K562 (cell line): ENCODE results near the gene HEY2. TPM values are rescaled to one million over a fixed set of nuclear protein-coding genes. Genes with fewer than 3 reads are reported as not detected.

ENCODE experiments used
- ELF1 ChIP-seq: fragments of 200-800 bp; sonication (Bioruptor generic); IDR thresholded peaks from 2 replicates; pipeline ENCODE4 v1.6.1; 2016; ENCODE audit warnings: missing genetic modification characterization, missing compliant biosample characterization
- ETV1 ChIP-seq: fragments of 450-650 bp; conservative IDR thresholded peaks from 2 replicates; pipeline ENCODE4 v1.6.1; 2016; ENCODE audit warnings: missing genetic modification characterization, control low read depth, low read depth, missing compliant biosample characterization
- FOXP1 ChIP-seq: sonication (generic); formaldehyde crosslinking; IDR thresholded peaks from 2 replicates; pipeline ENCODE4 v1.8.0; 2022; ENCODE audit warnings: mild to moderate bottlenecking, missing genetic modification reagents
- GATAD2A ChIP-seq: fragments of 450-650 bp; IDR thresholded peaks from 2 replicates; pipeline ENCODE4 v1.6.1; 2017
- HDAC3 ChIP-seq: fragments of 450-650 bp; IDR thresholded peaks from 2 replicates; pipeline ENCODE4 v1.6.1; 2018; ENCODE audit warnings: borderline replicate concordance, mild to moderate bottlenecking, moderate library complexity; ENCODE audit not compliant: partially characterized antibody
- HNRNPUL1 ChIP-seq: fragments of 200-400 bp; formaldehyde crosslinking; IDR thresholded peaks from 2 replicates; pipeline ENCODE4 v1.6.1; 2017; ENCODE audit warnings: low read length
- KAT2B ChIP-seq: IDR thresholded peaks from one replicate; pipeline ENCODE4 v1.6.1; 2012; ENCODE audit warnings: low read depth, mild to moderate bottlenecking, control low read depth, inconsistent platforms, low read length, moderate library complexity
- MBD2 ChIP-seq: sonication (generic); IDR thresholded peaks from 2 replicates; pipeline ENCODE4 v1.6.1; 2016; ENCODE audit warnings: low read depth, borderline replicate concordance
- NFE2L1 ChIP-seq: fragments of 450-650 bp; IDR thresholded peaks from 2 replicates; pipeline ENCODE4 v1.6.1; 2016; ENCODE audit warnings: missing genetic modification characterization, low read depth, mild to moderate bottlenecking, missing compliant biosample characterization, moderate library complexity, borderline replicate concordance
- NRF1 ChIP-seq, 2 experiments: fragments of 450-650 bp; IDR thresholded peaks in 1 of 2; conservative IDR thresholded peaks in 1 of 2; 2 replicates each; pipeline ENCODE4 v1.6.1; 2014; ENCODE audit warnings: mild to moderate bottlenecking in 2 of 2
- PHF20 ChIP-seq: fragments of 450-650 bp; IDR thresholded peaks from 2 replicates; pipeline ENCODE4 v1.6.1; 2018; ENCODE audit not compliant: partially characterized antibody
- POLR2A ChIP-seq: fragments of 450-650 bp; conservative IDR thresholded peaks from 2 replicates; pipeline ENCODE4 v1.6.1; 2016
- SIRT6 ChIP-seq: IDR thresholded peaks from one replicate; pipeline ENCODE4 v1.6.1; 2012; ENCODE audit warnings: low read depth, mild to moderate bottlenecking, control low read depth, inconsistent platforms, low read length, moderate library complexity
- SIX5 ChIP-seq, 2 experiments: IDR thresholded peaks; 2 replicates each; pipeline ENCODE4 v1.6.1; 2011; ENCODE audit warnings: low read length in 2 of 2, borderline replicate concordance in 1 of 2, low read depth in 1 of 2, mild to moderate bottlenecking in 1 of 2, moderate library complexity in 1 of 2; ENCODE audit not compliant: insufficient read depth in 1 of 2
- SREBF2 ChIP-seq: sonication (generic); formaldehyde crosslinking; IDR thresholded peaks from 2 replicates; pipeline ENCODE4 v1.4.0; 2020; ENCODE audit warnings: mild to moderate bottlenecking, missing genetic modification reagents
- TCF7L2 ChIP-seq: fragments of 150-350 bp; IDR thresholded peaks from 2 replicates; pipeline ENCODE4 v1.6.1; 2016; ENCODE audit warnings: low read depth, mild to moderate bottlenecking, low read length, moderate library complexity
- ZBTB1 ChIP-seq: sonication (generic); formaldehyde crosslinking; IDR thresholded peaks from 2 replicates; pipeline ENCODE4 v1.8.1; 2023; ENCODE audit warnings: missing genetic modification reagents, low read depth, mild to moderate bottlenecking, borderline replicate concordance
- ZC3H4 ChIP-seq: sonication (generic); formaldehyde crosslinking; IDR thresholded peaks from 2 replicates; pipeline ENCODE4 v1.9.0; 2021; ENCODE audit warnings: missing genetic modification reagents, borderline replicate concordance
- ZNF23 ChIP-seq: fragments of 250-450 bp; sonication (Bioruptor Pico); IDR thresholded peaks from 2 replicates; pipeline ENCODE4 v1.4.0; 2020; ENCODE audit warnings: mild to moderate bottlenecking
- ZNF668 ChIP-seq: fragments of 250-450 bp; sonication (Bioruptor Pico); IDR thresholded peaks from 2 replicates; pipeline ENCODE4 v1.8.0; 2022; ENCODE audit warnings: mild to moderate bottlenecking, inconsistent platforms
- ZNF707 ChIP-seq: fragments of 250-450 bp; sonication (Bioruptor Pico); conservative IDR thresholded peaks from 2 replicates; pipeline ENCODE4 v1.8.0; 2022; ENCODE audit warnings: inconsistent platforms, mild to moderate bottlenecking, moderate library complexity
- ZSCAN29 ChIP-seq: fragments of 450-650 bp; IDR thresholded peaks from 2 replicates; pipeline ENCODE4 v1.6.1; 2017
- ZSCAN32 ChIP-seq: fragments of 450-650 bp; formaldehyde crosslinking; IDR thresholded peaks from 2 replicates; pipeline ENCODE4 v1.4.0; 2020; ENCODE audit warnings: mild to moderate bottlenecking, moderate library complexity
- polyA plus RNA-seq, 8 experiments: library from polyadenylated mRNA; depleted of rRNA in 4 of 8; stranded (reverse) in 5 of 8; unstranded in 3 of 8; fragments of >200 nt; fragmentation: Nextera tagmentation in 2 of 8; fragmentation: Illumina TruSeq in 1 of 8; extraction: Ambion mirVana in 2 of 8; extraction: Trizol in 1 of 8; gene quantifications; 2 replicates each; pipeline versions ENCODE4 v1.2.1 to v1.2.3, GENCODE V29; 2011 to 2014; ENCODE audit warnings: inconsistent platforms in 1 of 8, missing spikeins in 1 of 8
- total RNA-seq, 7 experiments: library from RNA; depleted of rRNA in 6 of 7; stranded (reverse); fragments of >200 nt in 6 of 7; fragmentation: Illumina TruSeq in 2 of 7; extraction: Trizol in 2 of 7; gene quantifications; 2 replicates each; pipeline versions ENCODE4 v1.2.1 to v1.2.3, GENCODE V29; 2011 to 2021; ENCODE audit warnings: low replicate concordance in 1 of 7
- TF ChIP-seq, protein P1 (sequence below), 2 experiments: fragments of 450-650 bp; IDR thresholded peaks; 2 replicates each; pipeline ENCODE4 v1.6.1; 2016; ENCODE audit warnings: mild to moderate bottlenecking in 2 of 2, borderline replicate concordance in 1 of 2, low read depth in 1 of 2, moderate library complexity in 1 of 2

The HEY2 gene
- total and polyA plus RNA-seq, 9 of the 15 experiments (the other 6 are each of a cell fraction or from before 2014, with no cell fraction given): 0.03 to 0.07 (median 0.06) TPM; not detected in 5

DNA sequence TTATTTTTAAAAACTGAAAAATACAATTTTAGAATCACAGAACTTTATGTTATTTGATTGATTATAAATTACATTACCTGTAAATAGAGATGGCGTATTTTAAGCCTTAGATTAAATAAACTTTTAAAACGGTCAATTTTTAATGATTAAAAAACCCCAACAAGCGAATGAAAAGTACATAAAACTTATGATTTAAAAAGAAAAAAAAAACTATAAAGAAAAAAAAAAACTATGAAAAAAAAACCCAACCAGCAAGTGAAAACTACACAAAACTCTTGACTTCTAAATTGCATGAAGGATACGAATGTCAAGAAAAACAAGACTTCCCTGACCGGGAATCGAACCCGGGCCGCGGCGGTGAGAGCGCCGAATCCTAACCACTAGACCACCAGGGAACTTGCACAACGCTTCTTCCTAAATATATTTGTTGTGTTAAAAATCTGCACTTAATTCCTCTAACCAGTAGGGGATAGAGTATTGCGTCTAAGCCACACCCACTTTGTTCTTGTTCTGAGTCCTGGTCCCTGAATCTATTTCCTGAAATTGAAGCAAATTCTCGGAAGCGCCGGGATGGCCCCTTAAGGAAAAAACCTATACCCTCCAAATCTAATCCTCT, 30.6 kb downstream of the HEY2 start (continued):
- TF ChIP-seq, protein P1, sequence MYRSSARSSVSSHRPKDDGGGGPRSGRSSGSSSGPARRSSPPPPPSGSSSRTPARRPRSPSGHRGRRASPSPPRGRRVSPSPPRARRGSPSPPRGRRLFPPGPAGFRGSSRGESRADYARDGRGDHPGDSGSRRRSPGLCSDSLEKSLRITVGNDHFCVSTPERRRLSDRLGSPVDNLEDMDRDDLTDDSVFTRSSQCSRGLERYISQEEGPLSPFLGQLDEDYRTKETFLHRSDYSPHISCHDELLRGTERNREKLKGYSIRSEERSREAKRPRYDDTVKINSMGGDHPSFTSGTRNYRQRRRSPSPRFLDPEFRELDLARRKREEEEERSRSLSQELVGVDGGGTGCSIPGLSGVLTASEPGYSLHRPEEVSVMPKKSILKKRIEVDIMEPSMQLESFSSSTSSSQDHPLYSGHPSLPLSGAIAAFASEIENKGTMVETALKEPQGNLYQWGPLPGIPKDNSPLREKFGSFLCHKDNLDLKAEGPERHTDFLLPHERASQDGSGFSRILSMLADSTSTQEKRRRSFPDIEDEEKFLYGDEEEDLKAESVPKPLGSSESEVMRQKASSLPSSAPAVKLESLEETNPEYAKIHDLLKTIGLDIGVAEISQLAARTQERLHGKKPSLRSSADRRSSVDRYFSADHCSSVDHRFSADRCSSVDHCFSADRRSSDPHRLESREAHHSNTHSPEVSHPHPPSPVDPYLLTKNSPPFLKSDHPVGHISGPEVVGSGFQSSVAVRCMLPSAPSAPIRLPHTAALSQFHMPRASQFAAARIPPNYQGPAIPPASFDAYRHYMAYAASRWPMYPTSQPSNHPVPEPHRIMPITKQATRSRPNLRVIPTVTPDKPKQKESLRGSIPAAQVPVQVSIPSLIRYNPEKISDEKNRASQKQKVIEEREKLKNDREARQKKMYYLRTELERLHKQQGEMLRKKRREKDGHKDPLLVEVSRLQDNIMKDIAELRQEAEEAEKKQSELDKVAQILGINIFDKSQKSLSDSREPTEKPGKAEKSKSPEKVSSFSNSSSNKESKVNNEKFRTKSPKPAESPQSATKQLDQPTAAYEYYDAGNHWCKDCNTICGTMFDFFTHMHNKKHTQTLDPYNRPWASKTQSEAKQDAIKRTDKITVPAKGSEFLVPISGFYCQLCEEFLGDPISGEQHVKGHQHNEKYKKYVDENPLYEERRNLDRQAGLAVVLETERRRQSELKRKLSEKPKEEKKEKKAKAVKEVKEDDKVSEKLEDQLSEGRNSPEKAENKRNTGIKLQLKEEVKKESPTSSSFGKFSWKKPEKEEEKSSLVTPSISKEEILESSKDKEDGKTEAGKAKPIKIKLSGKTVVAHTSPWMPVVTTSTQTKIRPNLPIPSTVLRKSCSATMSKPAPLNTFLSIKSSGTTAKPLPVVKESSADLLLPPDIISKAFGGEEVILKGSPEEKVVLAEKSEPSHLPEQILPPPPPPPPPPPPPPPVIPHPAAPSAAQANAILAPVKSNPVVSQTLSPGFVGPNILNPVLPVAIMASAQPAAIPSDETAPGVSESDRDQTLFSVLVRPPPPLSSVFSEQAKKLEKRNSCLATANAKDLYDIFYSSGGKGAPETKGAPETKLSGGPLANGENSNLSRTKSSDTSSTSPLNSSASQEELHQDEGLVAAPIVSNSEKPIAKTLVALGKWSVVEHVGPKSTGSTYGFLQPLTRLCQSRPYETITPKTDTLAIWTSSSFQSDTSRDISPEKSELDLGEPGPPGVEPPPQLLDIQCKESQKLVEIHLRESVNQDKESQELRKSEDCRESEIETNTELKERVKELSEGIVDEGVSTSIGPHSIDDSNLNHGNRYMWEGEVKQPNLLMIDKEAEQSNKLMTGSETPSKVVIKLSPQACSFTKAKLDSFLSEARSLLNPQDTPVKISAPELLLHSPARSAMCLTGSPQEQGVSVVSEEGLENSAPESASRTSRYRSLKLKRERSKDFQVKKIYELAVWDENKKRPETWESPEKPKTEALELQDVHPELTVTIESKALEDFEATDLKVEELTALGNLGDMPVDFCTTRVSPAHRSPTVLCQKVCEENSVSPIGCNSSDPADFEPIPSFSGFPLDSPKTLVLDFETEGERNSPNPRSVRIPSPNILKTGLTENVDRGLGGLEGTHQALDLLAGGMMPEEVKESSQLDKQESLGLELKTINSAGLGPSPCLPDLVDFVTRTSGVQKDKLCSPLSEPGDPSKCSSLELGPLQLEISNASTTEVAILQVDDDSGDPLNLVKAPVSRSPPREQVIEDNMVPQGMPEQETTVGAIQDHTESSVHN (IDR thresholded peaks at IDR 0.05; ENCODE audit: borderline replicate concordance in 1 of 2, low read depth in 1 of 2): no peak
- TF ChIP-seq ZC3H4: no peak
- TF ChIP-seq HDAC3: no peak
- TF ChIP-seq ZBTB1 (CRISPR knock-in tag): no peak
- no peak for TF ChIP-seq POLR2A
- peak; percentile 30; the same call in 1 of the 2 replicates for TF ChIP-seq ETV1
- peak; percentile 80 for TF ChIP-seq ELF1 (tag)
- no peak for TF ChIP-seq TCF7L2
- TF ChIP-seq SREBF2 (CRISPR knock-in tag): no peak
- no peak for TF ChIP-seq GATAD2A
- no peak for TF ChIP-seq KAT2B
- TF ChIP-seq HNRNPUL1: no peak
- TF ChIP-seq NRF1 (conservative IDR thresholded peaks at IDR 0.05 in 1 of 2, IDR thresholded peaks at IDR 0.05 in 1 of 2): no peak
- no peak for TF ChIP-seq SIX5 (IDR thresholded peaks at IDR 0.05; ENCODE audit: borderline replicate concordance in 1 of 2, insufficient read depth in 1 of 2, low read depth in 1 of 2, low read length in 2 of 2)
- TF ChIP-seq ZNF23 (CRISPR knock-in tag): no peak
- TF ChIP-seq SIRT6: no peak
- no peak for TF ChIP-seq ZSCAN29
- no peak for TF ChIP-seq ZSCAN32 (CRISPR knock-in tag)
- TF ChIP-seq NFE2L1 (tag): no peak
- TF ChIP-seq FOXP1 (CRISPR knock-in tag): no peak
- no peak for TF ChIP-seq ZNF668 (CRISPR knock-in tag)
- no peak for TF ChIP-seq PHF20
- TF ChIP-seq MBD2: no peak
- TF ChIP-seq ZNF707 (CRISPR knock-in tag): no peak
